ENCODE data around the gene KLRD1.

The KLRD1 gene

GRCh38 chr12:10368206-10369171 is 60.8 kb downstream of the KLRD1 start:
- TF ChIP-seq NFIC (IDR thresholded peaks at IDR 0.05) = no peak
- TF ChIP-seq TAF1 (IDR thresholded peaks at IDR 0.05; ENCODE audit: low read depth) = no peak
- TF ChIP-seq YY1 (IDR thresholded peaks at IDR 0.05; ENCODE audit: low read depth) = no peak
- TF ChIP-seq ZBTB7A (IDR thresholded peaks at IDR 0.05; ENCODE audit: low read depth) = no peak
- TF ChIP-seq RAD21 (IDR thresholded peaks at IDR 0.05; ENCODE audit: low read depth) = no peak
- no peak for TF ChIP-seq CEBPB (IDR thresholded peaks at IDR 0.05)
- TF ChIP-seq EP300 (IDR thresholded peaks at IDR 0.05; ENCODE audit: borderline replicate concordance) = no peak
- no peak for TF ChIP-seq EGR1 (IDR thresholded peaks at IDR 0.05)
- TF ChIP-seq TEAD4 (IDR thresholded peaks at IDR 0.05) = no peak
- TF ChIP-seq MAX (IDR thresholded peaks at IDR 0.05) = no peak
- TF ChIP-seq USF1 (IDR thresholded peaks at IDR 0.05) = no peak
- no peak for TF ChIP-seq REST (IDR thresholded peaks at IDR 0.05; ENCODE audit: low read depth)
- no peak for TF ChIP-seq FOXM1 (IDR thresholded peaks at IDR 0.05; ENCODE audit: borderline replicate concordance, low read depth)
- TF ChIP-seq TCF12 (IDR thresholded peaks at IDR 0.05; ENCODE audit: low read depth) = no peak
- no peak for TF ChIP-seq CREB1 (IDR thresholded peaks at IDR 0.05; ENCODE audit: low read depth)

GRCh38 chr12:10369557-10370415 is 62.1 kb downstream of the KLRD1 start:
- no peak for TF ChIP-seq CREB1 (IDR thresholded peaks at IDR 0.05; ENCODE audit: low read depth)
- no peak for TF ChIP-seq EGR1 (IDR thresholded peaks at IDR 0.05)
- TF ChIP-seq EP300 (IDR thresholded peaks at IDR 0.05; ENCODE audit: borderline replicate concordance) = no peak
- TF ChIP-seq YY1 (IDR thresholded peaks at IDR 0.05; ENCODE audit: low read depth) = no peak
- TF ChIP-seq CEBPB (IDR thresholded peaks at IDR 0.05) = no peak
- no peak for TF ChIP-seq USF1 (IDR thresholded peaks at IDR 0.05)
- TF ChIP-seq RAD21 (IDR thresholded peaks at IDR 0.05; ENCODE audit: low read depth) = no peak
- no peak for TF ChIP-seq TAF1 (IDR thresholded peaks at IDR 0.05; ENCODE audit: low read depth)
- no peak for TF ChIP-seq MAX (IDR thresholded peaks at IDR 0.05)
- no peak for TF ChIP-seq REST (IDR thresholded peaks at IDR 0.05; ENCODE audit: low read depth)
- TF ChIP-seq TEAD4 (IDR thresholded peaks at IDR 0.05) = no peak
- TF ChIP-seq ZBTB7A (IDR thresholded peaks at IDR 0.05; ENCODE audit: low read depth) = no peak
- no peak for TF ChIP-seq NFIC (IDR thresholded peaks at IDR 0.05)
- TF ChIP-seq FOXM1 (IDR thresholded peaks at IDR 0.05; ENCODE audit: borderline replicate concordance, low read depth) = no peak
- no peak for TF ChIP-seq TCF12 (IDR thresholded peaks at IDR 0.05; ENCODE audit: low read depth)

- TF ChIP-seq TEAD4 (IDR thresholded peaks at IDR 0.05) = no peak
- TF ChIP-seq EGR1 (IDR thresholded peaks at IDR 0.05) = no peak
- TF ChIP-seq CEBPB (IDR thresholded peaks at IDR 0.05) = no peak
- TF ChIP-seq YY1 (IDR thresholded peaks at IDR 0.05; ENCODE audit: low read depth) = no peak
- no peak for TF ChIP-seq TAF1 (IDR thresholded peaks at IDR 0.05; ENCODE audit: low read depth)
- no peak for TF ChIP-seq RAD21 (IDR thresholded peaks at IDR 0.05; ENCODE audit: low read depth)
- no peak for TF ChIP-seq FOXM1 (IDR thresholded peaks at IDR 0.05; ENCODE audit: borderline replicate concordance, low read depth)
- no peak for TF ChIP-seq REST (IDR thresholded peaks at IDR 0.05; ENCODE audit: low read depth)
These were observed 64.9 kb downstream of the KLRD1 start for GRCh38 chr12:10372559-10372958.

Measured in Ishikawa (cell line).